NCI-H446 (cell line): ENCODE data around the gene STON2.

Source experiments
- DNase-seq, 2 experiments: peaks; one replicate each; lab custom pipeline; 2025; lab: John Stamatoyannopoulos, UW

The STON2 gene

DNA sequence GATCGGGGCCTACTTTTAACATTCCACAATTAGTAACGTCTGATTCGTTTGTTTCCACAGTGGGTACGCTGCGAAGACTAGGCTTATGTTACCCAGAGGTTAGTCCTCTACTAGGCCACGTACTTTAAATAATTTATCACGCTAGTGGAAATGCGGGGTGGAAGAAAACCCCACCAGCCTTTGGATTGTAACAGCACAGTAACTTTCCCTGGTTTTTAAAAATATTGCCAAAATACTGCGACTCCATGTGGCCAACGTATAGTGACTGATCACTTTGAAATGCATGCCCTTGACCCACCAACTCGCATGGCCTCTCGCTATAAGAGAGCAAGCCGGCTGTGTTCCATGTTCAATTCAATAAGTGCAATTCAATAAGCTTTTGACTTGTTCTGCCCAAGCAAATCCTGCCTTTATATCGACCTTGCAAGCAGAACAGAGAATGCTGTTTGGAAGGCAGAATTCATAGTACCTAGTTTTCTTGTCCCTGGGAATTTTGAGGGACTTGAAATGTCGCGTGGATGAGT is 178.5 kb downstream of the STON2 start:
- no peak for DNase-seq

DNA sequence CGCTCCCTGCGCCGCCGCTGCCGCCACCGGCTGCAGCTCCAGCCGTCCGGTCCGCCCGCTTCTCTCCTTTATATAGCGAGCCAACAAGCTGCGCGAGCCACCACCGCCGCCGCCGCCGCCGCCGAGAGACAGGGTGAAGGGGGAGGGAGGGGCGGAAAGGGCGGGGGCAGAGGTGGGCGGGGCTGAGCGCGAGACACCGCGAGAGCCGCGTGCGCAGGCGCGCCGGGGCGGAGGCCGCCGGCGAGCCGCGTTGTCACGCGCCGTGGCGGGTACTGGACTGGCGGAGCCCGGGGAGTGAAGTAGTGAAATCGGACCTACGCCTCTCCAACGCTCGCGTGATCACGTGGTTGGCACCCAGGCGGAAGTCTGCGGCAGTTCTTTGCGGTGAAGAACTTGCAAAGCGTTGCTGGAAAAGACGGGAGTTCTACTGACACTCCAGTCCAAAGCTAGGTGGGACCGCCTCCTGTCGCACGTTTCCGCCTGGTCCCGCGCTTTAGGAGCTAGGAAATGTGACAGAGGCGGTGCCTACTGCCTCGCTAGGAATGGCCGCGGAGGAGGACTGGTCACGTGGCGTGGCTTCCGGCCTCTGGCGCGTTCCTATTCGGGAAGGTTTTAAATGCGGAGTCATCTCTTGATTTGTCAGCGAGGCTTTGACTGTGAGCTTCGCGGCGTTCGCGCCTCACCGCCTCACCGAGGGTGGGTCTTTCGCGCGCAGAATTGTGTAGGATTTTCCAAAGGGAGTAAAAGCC is 179.1 kb downstream of the STON2 start, which contains the start of gene GTF2A1:
TSS of gene GTF2A1 (minus strand) at position 130 of the 749 bp plus-strand sequence. CDS start 441 bp downstream, outside the sequence.
- peak; percentile 98 for DNase-seq

DNA sequence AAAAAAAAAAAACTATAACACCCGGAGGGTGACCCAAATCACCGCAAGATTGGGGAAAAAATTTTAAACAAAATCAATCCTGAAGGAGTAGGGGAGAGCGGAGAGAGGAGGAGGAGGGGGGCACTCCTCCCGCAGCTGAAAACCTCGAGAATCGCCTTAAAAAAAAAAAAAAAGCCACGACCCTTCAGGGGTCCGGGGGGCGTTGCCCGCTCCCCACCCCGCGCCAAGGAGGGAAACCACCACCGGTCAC is 179.6 kb downstream of the STON2 start:
- DNase-seq, result no peak

DNA sequence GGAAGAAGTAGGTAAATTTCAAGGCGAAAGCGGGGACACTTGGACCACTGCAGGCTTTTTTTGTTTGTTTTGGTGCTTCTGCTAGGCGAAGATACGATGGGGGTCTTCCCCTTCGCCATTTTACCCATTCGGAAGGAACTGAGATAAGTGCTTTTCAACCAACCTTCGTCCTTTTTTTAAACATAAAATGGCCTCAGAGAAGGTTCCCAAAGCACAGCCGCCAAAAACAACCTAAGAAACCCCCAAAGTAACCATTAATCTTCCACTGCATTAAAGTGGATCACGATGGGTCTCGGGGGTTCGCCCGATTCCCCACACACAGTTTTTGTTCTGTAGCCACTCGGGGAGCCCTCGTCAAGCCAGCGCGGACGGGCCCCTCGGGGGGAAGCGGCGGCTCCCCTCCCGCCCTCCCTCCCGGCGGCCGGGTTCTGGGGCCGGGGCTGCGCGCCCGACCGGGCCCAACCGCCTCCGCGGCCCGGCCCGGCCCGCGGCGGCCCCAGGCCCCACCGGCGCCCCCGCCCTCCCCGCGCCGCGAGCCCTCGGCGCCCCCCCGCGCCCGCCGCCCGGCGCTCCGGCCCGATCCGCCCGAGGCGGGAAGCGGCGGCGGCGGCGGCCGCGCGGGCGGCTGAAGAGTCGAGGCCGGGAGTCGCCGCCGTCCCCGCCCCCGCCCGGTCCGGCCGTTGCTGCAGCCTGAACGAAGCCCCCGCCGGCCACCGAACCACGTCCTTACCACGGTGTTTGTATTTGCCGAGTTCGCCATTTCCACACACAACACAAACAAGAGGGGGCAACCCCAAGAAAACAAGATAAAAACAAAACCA is 180.2 kb downstream of the STON2 start:
- peak; percentile 70 for DNase-seq

DNA sequence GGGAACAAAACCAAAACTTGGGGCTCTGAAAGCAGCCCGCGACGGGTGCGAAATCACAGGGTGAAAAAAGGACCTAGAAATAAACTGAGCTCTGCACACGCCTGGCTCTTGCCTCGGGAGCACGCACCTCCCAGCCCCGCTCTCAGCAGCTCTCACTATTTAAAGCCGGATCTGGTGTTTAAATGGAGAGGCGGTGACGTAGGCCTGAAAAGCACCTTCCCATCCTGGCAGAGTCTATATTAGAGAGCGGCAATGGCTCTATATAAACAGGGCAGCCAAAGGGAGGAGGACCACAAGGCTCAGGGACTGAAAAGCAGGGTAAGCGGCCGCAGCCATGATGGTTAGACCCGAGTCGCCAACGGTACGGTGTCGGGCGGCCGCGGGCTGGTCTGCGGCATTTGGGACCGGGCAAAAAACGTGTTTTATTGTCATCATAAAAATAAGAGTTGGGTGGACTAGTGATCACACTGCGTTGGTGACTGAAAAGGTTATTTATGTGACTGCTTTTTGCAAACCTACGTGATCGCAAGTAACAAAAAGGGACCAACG is 180.8 kb downstream of the STON2 start:
- DNase-seq, result peak; percentile 97 to 98

DNA sequence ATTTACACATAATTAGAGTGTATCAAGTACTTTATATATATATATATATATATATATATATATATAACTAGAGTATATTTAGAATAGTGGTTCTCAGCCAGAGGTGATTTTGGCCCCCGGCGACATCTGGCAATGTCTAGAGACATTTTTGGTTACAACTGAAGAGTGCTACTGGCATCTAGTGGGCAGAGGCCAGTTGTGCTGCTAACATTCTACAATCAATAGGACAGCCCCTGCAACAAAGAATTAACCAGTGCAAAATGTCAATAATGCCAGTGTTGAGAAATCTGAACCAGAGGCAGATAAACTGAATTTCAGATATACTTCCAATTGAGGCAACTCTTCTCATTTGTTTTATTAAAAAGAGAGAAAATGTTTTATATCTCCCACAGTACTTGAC is 188.3 kb downstream of the STON2 start:
- peak; percentile 11 to 22 for DNase-seq
